Measurements from ENCODE around the gene JARID2.
A peak's percentile ranks its signal among the peaks of the same experiment; 100 is the strongest.

DNA sequence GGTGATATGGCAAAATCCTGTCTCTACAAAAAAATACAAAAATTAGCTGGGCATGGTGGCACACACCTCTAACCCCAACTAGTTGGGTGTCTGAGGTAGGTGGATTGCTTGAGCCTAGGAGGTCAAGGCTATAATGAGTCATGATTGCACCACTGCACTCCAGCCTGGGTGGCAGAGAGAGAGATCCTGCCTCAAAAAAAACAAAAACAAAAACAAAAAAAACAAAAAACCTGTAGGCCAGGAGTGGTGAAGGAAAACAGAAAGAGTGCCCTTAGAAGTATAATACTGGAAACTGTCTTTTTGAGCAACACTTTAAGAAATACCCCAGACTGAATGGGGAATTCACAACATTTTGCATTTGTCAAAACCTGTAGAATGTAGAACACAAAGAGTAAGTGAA, 85.3 kb downstream of the JARID2 start:
- TF ChIP-seq, protein P1, sequence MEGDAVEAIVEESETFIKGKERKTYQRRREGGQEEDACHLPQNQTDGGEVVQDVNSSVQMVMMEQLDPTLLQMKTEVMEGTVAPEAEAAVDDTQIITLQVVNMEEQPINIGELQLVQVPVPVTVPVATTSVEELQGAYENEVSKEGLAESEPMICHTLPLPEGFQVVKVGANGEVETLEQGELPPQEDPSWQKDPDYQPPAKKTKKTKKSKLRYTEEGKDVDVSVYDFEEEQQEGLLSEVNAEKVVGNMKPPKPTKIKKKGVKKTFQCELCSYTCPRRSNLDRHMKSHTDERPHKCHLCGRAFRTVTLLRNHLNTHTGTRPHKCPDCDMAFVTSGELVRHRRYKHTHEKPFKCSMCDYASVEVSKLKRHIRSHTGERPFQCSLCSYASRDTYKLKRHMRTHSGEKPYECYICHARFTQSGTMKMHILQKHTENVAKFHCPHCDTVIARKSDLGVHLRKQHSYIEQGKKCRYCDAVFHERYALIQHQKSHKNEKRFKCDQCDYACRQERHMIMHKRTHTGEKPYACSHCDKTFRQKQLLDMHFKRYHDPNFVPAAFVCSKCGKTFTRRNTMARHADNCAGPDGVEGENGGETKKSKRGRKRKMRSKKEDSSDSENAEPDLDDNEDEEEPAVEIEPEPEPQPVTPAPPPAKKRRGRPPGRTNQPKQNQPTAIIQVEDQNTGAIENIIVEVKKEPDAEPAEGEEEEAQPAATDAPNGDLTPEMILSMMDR (IDR thresholded peaks at IDR 0.05; ENCODE audit: low read depth, low read length, missing input control): no peak
- TF ChIP-seq, protein P2, sequence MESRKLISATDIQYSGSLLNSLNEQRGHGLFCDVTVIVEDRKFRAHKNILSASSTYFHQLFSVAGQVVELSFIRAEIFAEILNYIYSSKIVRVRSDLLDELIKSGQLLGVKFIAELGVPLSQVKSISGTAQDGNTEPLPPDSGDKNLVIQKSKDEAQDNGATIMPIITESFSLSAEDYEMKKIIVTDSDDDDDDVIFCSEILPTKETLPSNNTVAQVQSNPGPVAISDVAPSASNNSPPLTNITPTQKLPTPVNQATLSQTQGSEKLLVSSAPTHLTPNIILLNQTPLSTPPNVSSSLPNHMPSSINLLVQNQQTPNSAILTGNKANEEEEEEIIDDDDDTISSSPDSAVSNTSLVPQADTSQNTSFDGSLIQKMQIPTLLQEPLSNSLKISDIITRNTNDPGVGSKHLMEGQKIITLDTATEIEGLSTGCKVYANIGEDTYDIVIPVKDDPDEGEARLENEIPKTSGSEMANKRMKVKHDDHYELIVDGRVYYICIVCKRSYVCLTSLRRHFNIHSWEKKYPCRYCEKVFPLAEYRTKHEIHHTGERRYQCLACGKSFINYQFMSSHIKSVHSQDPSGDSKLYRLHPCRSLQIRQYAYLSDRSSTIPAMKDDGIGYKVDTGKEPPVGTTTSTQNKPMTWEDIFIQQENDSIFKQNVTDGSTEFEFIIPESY (IDR thresholded peaks at IDR 0.05): no peak
- TF ChIP-seq RXRA (IDR thresholded peaks at IDR 0.05) (peak; percentile 48 to 53), YY1 (IDR thresholded peaks at IDR 0.05) (peak; percentile 20), JUND (IDR thresholded peaks at IDR 0.05) (peak; percentile 97 to 98), SP1 (IDR thresholded peaks at IDR 0.05) (no peak), NR2F2 (IDR thresholded peaks at IDR 0.05) (no peak), TAF1 (conservative IDR thresholded peaks at IDR 0.05) (no peak), HNF4A (conservative IDR thresholded peaks at IDR 0.05) (peak; percentile 54 to 55)
- TF ChIP-seq, protein P3, sequence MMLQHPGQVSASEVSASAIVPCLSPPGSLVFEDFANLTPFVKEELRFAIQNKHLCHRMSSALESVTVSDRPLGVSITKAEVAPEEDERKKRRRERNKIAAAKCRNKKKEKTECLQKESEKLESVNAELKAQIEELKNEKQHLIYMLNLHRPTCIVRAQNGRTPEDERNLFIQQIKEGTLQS (IDR thresholded peaks at IDR 0.05): peak; percentile 95
- TF ChIP-seq, protein P4, sequence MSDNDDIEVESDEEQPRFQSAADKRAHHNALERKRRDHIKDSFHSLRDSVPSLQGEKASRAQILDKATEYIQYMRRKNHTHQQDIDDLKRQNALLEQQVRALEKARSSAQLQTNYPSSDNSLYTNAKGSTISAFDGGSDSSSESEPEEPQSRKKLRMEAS (IDR thresholded peaks at IDR 0.05): no peak
- TF ChIP-seq, protein P5, sequence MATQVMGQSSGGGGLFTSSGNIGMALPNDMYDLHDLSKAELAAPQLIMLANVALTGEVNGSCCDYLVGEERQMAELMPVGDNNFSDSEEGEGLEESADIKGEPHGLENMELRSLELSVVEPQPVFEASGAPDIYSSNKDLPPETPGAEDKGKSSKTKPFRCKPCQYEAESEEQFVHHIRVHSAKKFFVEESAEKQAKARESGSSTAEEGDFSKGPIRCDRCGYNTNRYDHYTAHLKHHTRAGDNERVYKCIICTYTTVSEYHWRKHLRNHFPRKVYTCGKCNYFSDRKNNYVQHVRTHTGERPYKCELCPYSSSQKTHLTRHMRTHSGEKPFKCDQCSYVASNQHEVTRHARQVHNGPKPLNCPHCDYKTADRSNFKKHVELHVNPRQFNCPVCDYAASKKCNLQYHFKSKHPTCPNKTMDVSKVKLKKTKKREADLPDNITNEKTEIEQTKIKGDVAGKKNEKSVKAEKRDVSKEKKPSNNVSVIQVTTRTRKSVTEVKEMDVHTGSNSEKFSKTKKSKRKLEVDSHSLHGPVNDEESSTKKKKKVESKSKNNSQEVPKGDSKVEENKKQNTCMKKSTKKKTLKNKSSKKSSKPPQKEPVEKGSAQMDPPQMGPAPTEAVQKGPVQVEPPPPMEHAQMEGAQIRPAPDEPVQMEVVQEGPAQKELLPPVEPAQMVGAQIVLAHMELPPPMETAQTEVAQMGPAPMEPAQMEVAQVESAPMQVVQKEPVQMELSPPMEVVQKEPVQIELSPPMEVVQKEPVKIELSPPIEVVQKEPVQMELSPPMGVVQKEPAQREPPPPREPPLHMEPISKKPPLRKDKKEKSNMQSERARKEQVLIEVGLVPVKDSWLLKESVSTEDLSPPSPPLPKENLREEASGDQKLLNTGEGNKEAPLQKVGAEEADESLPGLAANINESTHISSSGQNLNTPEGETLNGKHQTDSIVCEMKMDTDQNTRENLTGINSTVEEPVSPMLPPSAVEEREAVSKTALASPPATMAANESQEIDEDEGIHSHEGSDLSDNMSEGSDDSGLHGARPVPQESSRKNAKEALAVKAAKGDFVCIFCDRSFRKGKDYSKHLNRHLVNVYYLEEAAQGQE (IDR thresholded peaks at IDR 0.05): no peak

Data from liver (tissue), 3 donors.